Progenitor cell of endocrine pancreas (in vitro differentiated cells): ENCODE data around the gene HTR5A. TPM values are rescaled to one million over a fixed set of nuclear protein-coding genes. Genes with fewer than 3 reads are reported as not detected.

Experiments used
- DNase-seq: peaks from one replicate; pipeline ENCODE4 v3.0.0; 2021; ENCODE audit warnings: low spot score; ENCODE audit not compliant: unreplicated experiment
- H3K27ac Mint-ChIP-seq: 2 replicates; pipeline ENCODE4 v1.8.0; 2021; ENCODE audit warnings: mild to moderate bottlenecking, moderate library complexity, mixed read lengths
- H3K27me3 Mint-ChIP-seq: 2 replicates; pipeline ENCODE4 v1.8.0; 2021; ENCODE audit warnings: mixed read lengths
- H3K36me3 Mint-ChIP-seq: 2 replicates; pipeline ENCODE4 v1.8.0; 2022; ENCODE audit warnings: mixed read lengths; ENCODE audit not compliant: insufficient read depth
- H3K4me1 Mint-ChIP-seq: 2 replicates; pipeline ENCODE4 v1.8.0; 2021; ENCODE audit warnings: low read depth, mixed read lengths
- H3K4me3 Mint-ChIP-seq: 2 replicates; pipeline ENCODE4 v1.8.0; 2021; ENCODE audit warnings: low read depth, mild to moderate bottlenecking, moderate library complexity, mixed read lengths
- H3K9me3 Mint-ChIP-seq: 2 replicates; pipeline ENCODE4 v1.8.0; 2021; ENCODE audit warnings: low read depth, mixed read lengths
- CTCF ChIP-seq: fragments of 200-600 bp; sonication (generic); IDR thresholded peaks from one replicate; pipeline ENCODE4 v1.5.0; 2021; ENCODE audit warnings: antibody characterized with exemption, mild to moderate bottlenecking; ENCODE audit not compliant: unreplicated experiment
- total RNA-seq: library from RNA; stranded (reverse); gene quantifications from 2 replicates; pipeline ENCODE4 v1.2.1, GENCODE V29; 2021

Gene HTR5A
- total RNA-seq, 1 donor from 2014 or later, result not detected

- Mint-ChIP-seq H3K36me3 (no peaks in the 10 kb centered on the region), H3K9me3 (peaks cover 2% of the 10 kb centered on the region), H3K4me1 (no peaks in the 10 kb centered on the region), H3K27ac (no peak overlapping the region), H3K27me3 (peaks cover 4% of the 10 kb centered on the region), H3K4me3 (no peak overlapping the region)
- no peak for DNase-seq
- no peak for TF ChIP-seq CTCF
These were observed 27.2 kb downstream of the HTR5A start for GRCh38 chr7:155097338-155097737.

DNA sequence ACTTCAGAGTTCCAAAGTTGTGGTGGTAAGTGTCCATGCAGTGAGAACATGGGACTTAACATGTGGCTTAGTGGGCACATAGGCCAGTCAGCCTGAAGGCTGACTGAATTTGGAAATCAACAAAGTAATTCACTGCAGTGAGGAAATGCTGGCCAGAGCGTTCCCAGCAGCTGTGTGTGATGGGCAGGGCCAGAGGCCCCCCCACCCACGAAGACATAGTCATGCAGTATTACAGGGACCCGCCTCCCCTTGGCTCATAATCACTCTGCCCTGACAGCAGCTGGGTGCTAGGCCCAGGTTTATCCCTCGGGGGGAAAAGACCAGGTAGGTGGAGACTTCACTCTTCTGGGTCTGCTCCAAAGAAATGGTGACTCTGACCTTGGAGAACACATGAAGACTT, 33.7 kb downstream of the HTR5A start:
- Mint-ChIP-seq H3K36me3 (no peaks in the 10 kb centered on the region), H3K4me3 (no peak overlapping the region), H3K27ac (no peak overlapping the region), H3K4me1 (no peaks in the 10 kb centered on the region), H3K27me3 (peaks cover 15% of the 10 kb centered on the region), H3K9me3 (no peaks in the 10 kb centered on the region)
- no peak for DNase-seq
- TF ChIP-seq CTCF, result no peak

GRCh38 chr7:155104913-155105312, 34.8 kb downstream of the HTR5A start:
- Mint-ChIP-seq H3K27ac (no peak overlapping the region), H3K36me3 (no peaks in the 10 kb centered on the region), H3K27me3 (peaks cover 26% of the 10 kb centered on the region), H3K9me3 (no peaks in the 10 kb centered on the region), H3K4me3 (no peak overlapping the region), H3K4me1 (no peaks in the 10 kb centered on the region)
- no peak for TF ChIP-seq CTCF
- no peak for DNase-seq

DNA sequence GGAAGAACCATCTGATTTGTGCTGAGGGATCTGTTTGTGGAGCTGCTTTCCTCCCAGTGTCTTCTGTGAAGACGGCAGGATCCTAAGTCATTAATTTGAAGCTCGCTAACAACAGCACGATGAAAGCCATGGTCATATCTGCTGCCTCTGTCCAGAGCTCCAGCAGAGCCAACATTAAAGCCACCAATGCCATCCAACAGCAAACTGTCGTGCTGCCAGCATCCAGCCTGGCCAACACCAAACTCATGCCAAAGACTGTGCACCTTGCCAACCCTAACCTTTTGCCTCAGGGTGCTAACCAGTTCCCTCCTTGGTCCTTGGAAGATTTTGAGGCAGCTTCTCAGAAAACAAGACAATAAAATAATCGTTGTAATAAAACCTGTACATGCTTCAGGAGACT, 36.2 kb downstream of the HTR5A start:
- H3K27ac Mint-ChIP-seq, result no peak overlapping the region
- no peak for TF ChIP-seq CTCF
- no peaks in the 10 kb centered on the region for H3K36me3 Mint-ChIP-seq
- peaks cover 34% of the 10 kb centered on the region for H3K27me3 Mint-ChIP-seq
- no peak overlapping the region for H3K4me3 Mint-ChIP-seq
- H3K4me1 Mint-ChIP-seq, result no peaks in the 10 kb centered on the region
- no peaks in the 10 kb centered on the region for H3K9me3 Mint-ChIP-seq
- no peak for DNase-seq

GRCh38 chr7:155107126-155107525, 37.0 kb downstream of the HTR5A start:
- DNase-seq, result no peak
- H3K27ac Mint-ChIP-seq, result no peak overlapping the region
- H3K4me1 Mint-ChIP-seq, result no peaks in the 10 kb centered on the region
- no peaks in the 10 kb centered on the region for H3K9me3 Mint-ChIP-seq
- H3K27me3 Mint-ChIP-seq, result peaks cover 37% of the 10 kb centered on the region
- no peak overlapping the region for H3K4me3 Mint-ChIP-seq
- no peaks in the 10 kb centered on the region for H3K36me3 Mint-ChIP-seq
- no peak for TF ChIP-seq CTCF
